ENCODE measurements around the gene CDH4. TPM values are rescaled to one million over a fixed set of nuclear protein-coding genes. Genes with fewer than 3 reads are reported as not detected.

The CDH4 gene
- total and polyA plus RNA-seq, 9 donors, result 0.12 to 4.4 (median 0.36) TPM

DNA sequence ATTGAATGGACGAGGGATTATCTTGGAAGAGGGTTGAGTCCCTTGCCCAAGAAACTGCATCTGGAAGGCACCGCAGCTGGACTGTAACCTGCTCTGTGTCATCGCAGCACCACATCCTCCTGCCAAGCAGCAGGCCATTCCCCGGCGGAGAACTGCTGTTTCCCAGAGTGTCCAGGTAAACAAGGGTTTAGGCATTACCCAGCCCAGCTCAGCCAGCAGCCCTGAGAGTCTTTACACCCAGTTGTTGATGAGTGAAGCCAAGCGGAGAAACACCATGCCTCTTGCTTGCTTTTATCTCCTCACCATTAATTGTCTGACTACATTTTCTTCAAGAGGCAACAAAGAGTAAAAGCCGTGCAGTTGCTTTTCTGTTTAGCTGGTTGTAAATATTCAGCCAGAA is 104.1 kb downstream of the CDH4 start:
- no peaks in the 10 kb centered on the region for H3K9me3 ChIP-seq
- no peak overlapping the region for H3K27ac ChIP-seq
- H3K4me1 ChIP-seq (ENCODE audit: insufficient read depth), result no peaks in the 10 kb centered on the region
- H3K4me3 ChIP-seq, result no peak overlapping the region
- no peak for DNase-seq
- H3K27me3 ChIP-seq, result no peaks in the 10 kb centered on the region
- intact Hi-C loops (cut with DNase I), result no loop called here
- TF ChIP-seq EP300 (IDR thresholded peaks at IDR 0.05) (no peak), POLR2A (IDR thresholded peaks at IDR 0.05) (no peak)
- TF ChIP-seq, protein P1, sequence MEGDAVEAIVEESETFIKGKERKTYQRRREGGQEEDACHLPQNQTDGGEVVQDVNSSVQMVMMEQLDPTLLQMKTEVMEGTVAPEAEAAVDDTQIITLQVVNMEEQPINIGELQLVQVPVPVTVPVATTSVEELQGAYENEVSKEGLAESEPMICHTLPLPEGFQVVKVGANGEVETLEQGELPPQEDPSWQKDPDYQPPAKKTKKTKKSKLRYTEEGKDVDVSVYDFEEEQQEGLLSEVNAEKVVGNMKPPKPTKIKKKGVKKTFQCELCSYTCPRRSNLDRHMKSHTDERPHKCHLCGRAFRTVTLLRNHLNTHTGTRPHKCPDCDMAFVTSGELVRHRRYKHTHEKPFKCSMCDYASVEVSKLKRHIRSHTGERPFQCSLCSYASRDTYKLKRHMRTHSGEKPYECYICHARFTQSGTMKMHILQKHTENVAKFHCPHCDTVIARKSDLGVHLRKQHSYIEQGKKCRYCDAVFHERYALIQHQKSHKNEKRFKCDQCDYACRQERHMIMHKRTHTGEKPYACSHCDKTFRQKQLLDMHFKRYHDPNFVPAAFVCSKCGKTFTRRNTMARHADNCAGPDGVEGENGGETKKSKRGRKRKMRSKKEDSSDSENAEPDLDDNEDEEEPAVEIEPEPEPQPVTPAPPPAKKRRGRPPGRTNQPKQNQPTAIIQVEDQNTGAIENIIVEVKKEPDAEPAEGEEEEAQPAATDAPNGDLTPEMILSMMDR (IDR thresholded peaks at IDR 0.05), result no peak
- H3K36me3 ChIP-seq, result no peaks in the 10 kb centered on the region
- WGBS, 3 donors, result 51 to 59% (median 53%) methylated on average over 7 of the region's 7 CpGs

DNA sequence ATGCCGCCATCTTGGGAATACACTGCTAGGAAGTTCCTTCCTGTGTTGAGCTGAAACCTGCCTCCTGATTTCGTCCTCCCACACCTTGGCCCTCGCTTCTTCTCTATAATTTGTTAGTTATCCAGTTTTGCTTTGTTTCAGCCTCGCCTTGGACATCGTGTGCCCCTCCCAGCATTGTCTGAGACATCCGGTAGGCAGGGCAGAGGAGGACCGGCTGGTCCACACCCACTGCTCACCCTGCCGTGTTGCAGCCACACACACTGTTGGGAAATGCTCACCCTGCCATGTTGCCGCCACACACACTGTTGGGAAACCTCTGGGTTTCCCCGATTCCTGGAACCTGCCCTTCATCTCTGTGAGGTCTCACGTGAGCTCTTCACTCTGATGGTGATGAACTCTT is 105.1 kb downstream of the CDH4 start:
- Histone ChIP-seq H3K27ac (no peak overlapping the region), H3K9me3 (no peaks in the 10 kb centered on the region), H3K4me1 (ENCODE audit: insufficient read depth) (no peaks in the 10 kb centered on the region), H3K36me3 (no peaks in the 10 kb centered on the region), H3K4me3 (no peak overlapping the region), H3K27me3 (no peaks in the 10 kb centered on the region)
- 81 to 88% (median 85%) methylated on average over 11 of the region's 11 CpGs for WGBS, 3 donors
- no peak for DNase-seq
- TF ChIP-seq, protein P1 (IDR thresholded peaks at IDR 0.05), result no peak
- no peak for TF ChIP-seq POLR2A (IDR thresholded peaks at IDR 0.05)
- TF ChIP-seq EP300 (IDR thresholded peaks at IDR 0.05), result no peak
- intact Hi-C loops (cut with DNase I), result no loop called here

DNA sequence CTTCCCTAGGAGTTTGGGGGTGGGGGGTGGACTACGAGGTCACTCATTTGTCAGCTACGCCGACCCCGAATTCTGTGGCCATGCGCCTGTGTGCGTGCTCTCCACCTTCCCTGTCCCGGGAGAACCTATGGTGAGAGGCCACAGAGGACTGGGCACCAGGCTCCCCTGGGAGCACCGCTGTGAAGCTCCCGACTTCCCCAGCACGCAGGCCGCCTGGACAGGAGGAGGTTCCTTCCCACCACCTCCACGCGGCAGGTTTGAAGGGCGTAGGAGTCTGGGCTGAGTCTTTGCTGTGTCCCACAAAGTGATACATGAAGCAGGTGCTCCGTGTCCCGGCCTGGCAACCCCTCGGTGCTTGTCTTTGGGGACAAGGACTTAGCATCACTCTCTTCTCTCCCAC is 107.2 kb downstream of the CDH4 start:
- Histone ChIP-seq H3K36me3 (no peaks in the 10 kb centered on the region), H3K9me3 (no peaks in the 10 kb centered on the region), H3K4me3 (no peak overlapping the region), H3K27me3 (no peaks in the 10 kb centered on the region), H3K4me1 (ENCODE audit: insufficient read depth) (no peaks in the 10 kb centered on the region), H3K27ac (no peak overlapping the region)
- intact Hi-C loops (cut with DNase I), result no loop called here
- DNase-seq, result no peak
- WGBS, 3 donors, result 58 to 66% (median 65%) methylated on average over 17 of the region's 17 CpGs
- TF ChIP-seq, protein P1 (IDR thresholded peaks at IDR 0.05), result no peak
- TF ChIP-seq POLR2A (IDR thresholded peaks at IDR 0.05) (no peak), EP300 (IDR thresholded peaks at IDR 0.05) (no peak)

DNA sequence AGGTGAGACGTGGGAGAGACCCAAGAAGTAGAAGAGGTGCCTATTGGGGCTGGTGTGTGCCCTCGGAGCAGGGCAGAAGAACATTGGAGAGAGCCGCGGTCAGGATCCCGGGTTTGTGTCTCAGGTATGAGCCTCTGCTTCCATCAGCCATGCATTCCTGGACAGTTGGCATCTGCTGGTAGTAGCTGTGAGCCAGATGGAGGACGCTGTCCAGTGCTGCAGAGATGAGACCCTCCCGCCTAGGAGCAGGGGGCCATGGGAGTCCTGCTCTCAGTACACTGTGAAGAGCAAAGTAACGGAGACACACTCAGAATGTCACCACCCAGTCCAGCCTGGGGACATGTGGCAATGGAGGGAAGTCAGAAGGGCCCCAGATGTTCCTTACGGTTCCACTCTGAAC is 108.2 kb downstream of the CDH4 start:
- no peaks in the 10 kb centered on the region for H3K4me1 ChIP-seq (ENCODE audit: insufficient read depth)
- no peaks in the 10 kb centered on the region for H3K27me3 ChIP-seq
- no peak for DNase-seq
- TF ChIP-seq POLR2A (IDR thresholded peaks at IDR 0.05) (no peak), EP300 (IDR thresholded peaks at IDR 0.05) (no peak)
- TF ChIP-seq, protein P1 (IDR thresholded peaks at IDR 0.05), result no peak
- H3K27ac ChIP-seq, result no peak overlapping the region
- H3K4me3 ChIP-seq, result no peak overlapping the region
- whole genome bisulfite sequencing, 3 donors, result 65 to 81% (median 67%) methylated on average over 9 of the region's 9 CpGs
- no peaks in the 10 kb centered on the region for H3K36me3 ChIP-seq
- intact Hi-C loops (cut with DNase I), result no loop called here
- H3K9me3 ChIP-seq, result no peaks in the 10 kb centered on the region

DNA sequence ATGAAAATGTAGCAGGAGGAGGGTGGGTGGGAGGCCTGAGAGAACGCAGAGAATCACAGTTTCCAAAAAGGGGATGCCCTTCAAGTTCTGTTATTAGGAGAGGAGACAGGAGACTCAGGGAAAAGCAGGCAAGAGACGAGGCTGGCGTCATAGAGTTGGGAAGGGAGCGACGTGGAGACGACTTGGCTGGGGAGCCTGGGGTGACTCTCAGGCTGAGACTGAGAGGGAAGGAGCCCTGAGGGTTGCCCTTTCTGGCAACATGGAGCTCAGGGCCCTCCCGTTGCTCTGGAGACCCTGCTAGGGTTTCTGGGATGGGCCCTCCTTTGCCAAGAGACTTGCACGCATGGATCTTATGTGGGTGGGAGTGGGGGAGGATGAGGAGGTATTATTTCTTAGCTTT is 108.9 kb downstream of the CDH4 start:
- no peak for DNase-seq
- no peaks in the 10 kb centered on the region for H3K36me3 ChIP-seq
- H3K9me3 ChIP-seq, result no peaks in the 10 kb centered on the region
- no peaks in the 10 kb centered on the region for H3K4me1 ChIP-seq (ENCODE audit: insufficient read depth)
- WGBS, 3 donors, result 51 to 60% (median 54%) methylated on average over 8 of the region's 8 CpGs
- intact Hi-C loops (cut with DNase I), result no loop called here
- H3K27me3 ChIP-seq, result no peaks in the 10 kb centered on the region
- no peak for TF ChIP-seq POLR2A (IDR thresholded peaks at IDR 0.05)
- no peak for TF ChIP-seq EP300 (IDR thresholded peaks at IDR 0.05)
- TF ChIP-seq, protein P1 (IDR thresholded peaks at IDR 0.05), result no peak
- no peak overlapping the region for H3K4me3 ChIP-seq
- H3K27ac ChIP-seq, result no peak overlapping the region

Measured in ovary (tissue), 9 donors.